GM23338 (cell line): ENCODE results near the gene IZUMO4. TPM values are rescaled to one million over a fixed set of nuclear protein-coding genes. Genes with fewer than 3 reads are reported as not detected.

Experiments
- ATAC-seq: fragments of 200-7000 bp; cut with Tn5 transposase; 3 replicates; pipeline ENCODE4 v1.9.1; 2020
- DNase-seq: peaks from one replicate; pipeline ENCODE4 v3.0.0-alpha.2; 2015; ENCODE audit warnings: low spot score
- H2AFZ ChIP-seq: fragments of 200-600 bp; sonication (generic); 2 replicates; pipeline ENCODE4 v1.8.0; 2016; ENCODE audit warnings: antibody characterized with exemption, mild to moderate bottlenecking, moderate library complexity
- H3F3A ChIP-seq: fragments of 200-600 bp; sonication (generic); replicated peaks from 2 replicates; pipeline ENCODE4 v1.8.0; 2017; ENCODE audit warnings: antibody characterized with exemption, mixed run types, low read depth
- H3K27ac ChIP-seq: fragments of 200-600 bp; sonication (generic); 2 replicates; pipeline ENCODE4 v1.6.1; 2016; ENCODE audit warnings: low read depth
- H3K27me3 ChIP-seq: fragments of 200-600 bp; sonication (generic); 2 replicates; pipeline ENCODE4 v1.8.0; 2016; ENCODE audit warnings: mild to moderate bottlenecking, mixed run types, moderate library complexity; ENCODE audit not compliant: insufficient read depth
- H3K36me3 ChIP-seq: fragments of 200-600 bp; sonication (generic); 2 replicates; pipeline ENCODE4 v1.8.0; 2016; ENCODE audit warnings: mild to moderate bottlenecking; ENCODE audit not compliant: insufficient read depth
- H3K4me1 ChIP-seq: fragments of 200-600 bp; sonication (generic); 2 replicates; pipeline ENCODE4 v1.8.0; 2016; ENCODE audit warnings: mild to moderate bottlenecking, moderate library complexity; ENCODE audit not compliant: insufficient read depth
- H3K4me2 ChIP-seq: fragments of 200-600 bp; sonication (generic); 2 replicates; pipeline ENCODE4 v1.7.1; 2017; ENCODE audit warnings: mixed run types
- H3K4me3 ChIP-seq: fragments of 200-600 bp; sonication (generic); 2 replicates; pipeline ENCODE4 v1.6.1; 2016; ENCODE audit warnings: mixed run types
- H3K79me2 ChIP-seq: fragments of 200-600 bp; sonication (generic); replicated peaks from 2 replicates; pipeline ENCODE4 v1.8.0; 2017; ENCODE audit warnings: mild to moderate bottlenecking; ENCODE audit not compliant: insufficient read depth
- H3K9me2 ChIP-seq: fragments of 200-600 bp; sonication (generic); 2 replicates; pipeline ENCODE4 v1.8.0; 2017; ENCODE audit not compliant: insufficient read depth
- H4K20me1 ChIP-seq: fragments of 200-600 bp; sonication (generic); replicated peaks from 2 replicates; pipeline ENCODE4 v1.8.0; 2017; ENCODE audit warnings: mild to moderate bottlenecking; ENCODE audit not compliant: insufficient read depth
- H3K27ac Mint-ChIP-seq: 2 replicates; pipeline ENCODE4 v1.8.0; 2020; ENCODE audit warnings: inconsistent platforms, mild to moderate bottlenecking, moderate library complexity, mixed read lengths
- H3K27me3 Mint-ChIP-seq: 3 replicates; pipeline ENCODE4 v1.8.0; 2022; ENCODE audit warnings: low read depth, mild to moderate bottlenecking, moderate library complexity, mixed read lengths, inconsistent platforms; ENCODE audit not compliant: insufficient read depth, poor library complexity
- H3K36me3 Mint-ChIP-seq: 3 replicates; pipeline ENCODE4 v1.8.0; 2021; ENCODE audit warnings: low read depth, mild to moderate bottlenecking, inconsistent platforms, moderate library complexity, mixed read lengths
- H3K4me1 Mint-ChIP-seq: 3 replicates; pipeline ENCODE4 v1.8.0; 2020; ENCODE audit warnings: mild to moderate bottlenecking, inconsistent platforms, mixed read lengths
- H3K4me3 Mint-ChIP-seq: 3 replicates; pipeline ENCODE4 v1.8.0; 2021; ENCODE audit warnings: moderate library complexity, mild to moderate bottlenecking, inconsistent platforms, mixed read lengths
- H3K9me3 Mint-ChIP-seq: 3 replicates; pipeline ENCODE4 v1.8.0; 2020; ENCODE audit warnings: moderate library complexity, mild to moderate bottlenecking, inconsistent platforms, mixed read lengths
- CREB1 ChIP-seq: fragments of 250-450 bp; sonication (Bioruptor Pico); IDR thresholded peaks from 2 replicates; pipeline ENCODE4 v1.5.0; 2020; ENCODE audit warnings: low read depth, mild to moderate bottlenecking, moderate library complexity
- EZH2 ChIP-seq: fragments of 200-600 bp; sonication (generic); IDR thresholded peaks from one replicate; pipeline ENCODE4 v1.8.0; 2017; ENCODE audit warnings: antibody characterized with exemption, mild to moderate bottlenecking, low read depth; ENCODE audit not compliant: unreplicated experiment
- EZH2phosphoT487 ChIP-seq: fragments of 200-600 bp; sonication (generic); IDR thresholded peaks from one replicate; pipeline ENCODE4 v1.8.1; 2018; ENCODE audit warnings: antibody characterized with exemption; ENCODE audit not compliant: unreplicated experiment
- JUNB ChIP-seq: IDR thresholded peaks from one replicate; pipeline ENCODE4 v1.6.1; 2016; ENCODE audit warnings: antibody characterized with exemption; ENCODE audit not compliant: unreplicated experiment
- NANOG ChIP-seq: IDR thresholded peaks from 2 replicates; pipeline ENCODE4 v1.6.1; 2016; ENCODE audit warnings: antibody characterized with exemption, borderline replicate concordance
- POLR2AphosphoS5 ChIP-seq: IDR thresholded peaks from 2 replicates; pipeline ENCODE4 v1.6.1; 2016; ENCODE audit warnings: antibody characterized with exemption, low read depth
- STAT1 ChIP-seq: IDR thresholded peaks from one replicate; pipeline ENCODE4 v1.6.1; 2016; ENCODE audit warnings: antibody characterized with exemption; ENCODE audit not compliant: unreplicated experiment
- ZNF114 ChIP-seq: fragments of 250-450 bp; sonication (Bioruptor Pico); IDR thresholded peaks from 2 replicates; pipeline ENCODE4 v1.5.0; 2020; ENCODE audit warnings: mild to moderate bottlenecking, moderate library complexity
- ZNF331 ChIP-seq: fragments of 250-450 bp; sonication (Bioruptor Pico); IDR thresholded peaks from 2 replicates; pipeline ENCODE4 v1.5.0; 2020; ENCODE audit warnings: low read depth, mild to moderate bottlenecking, moderate library complexity
- polyA plus RNA-seq: library from polyadenylated mRNA; unstranded; fragments of >200 nt; fragmentation: Nextera tagmentation; extraction: Ambion mirVana; gene quantifications from 2 replicates; pipeline ENCODE4 v1.2.1, GENCODE V29; 2016
- total RNA-seq: library from RNA; depleted of rRNA; stranded (reverse); fragments of >200 nt; shearing (Covaris generic); gene quantifications from 2 replicates; pipeline ENCODE4 v1.2.3, GENCODE V29; 2014
- TF ChIP-seq, protein P1 (sequence below): fragments of 250-450 bp; sonication (Bioruptor Pico); IDR thresholded peaks from 2 replicates; pipeline ENCODE4 v1.5.0; 2020; ENCODE audit warnings: mild to moderate bottlenecking, moderate library complexity
- TF ChIP-seq, protein P2 (sequence below): IDR thresholded peaks from 2 replicates; pipeline ENCODE4 v1.6.1; 2016; ENCODE audit warnings: antibody characterized with exemption
- TF ChIP-seq, protein P3 (sequence below): IDR thresholded peaks from one replicate; pipeline ENCODE4 v1.6.1; 2018; ENCODE audit warnings: antibody characterized with exemption; ENCODE audit not compliant: unreplicated experiment
- TF ChIP-seq, protein P4 (sequence below), 2 experiments: fragments of 200-600 bp in 1 of 2; sonication (generic) in 1 of 2; conservative IDR thresholded peaks; 2 replicates each; pipeline versions ENCODE4 v1.5.1 to v1.6.1; 2016 to 2017; ENCODE audit warnings: antibody characterized with exemption in 2 of 2, low read depth in 2 of 2, mild to moderate bottlenecking in 2 of 2, moderate library complexity in 1 of 2

Gene IZUMO4
- total and polyA plus RNA-seq, 2 experiments from 2014 or later: 0.57 to 2.2 TPM

DNA sequence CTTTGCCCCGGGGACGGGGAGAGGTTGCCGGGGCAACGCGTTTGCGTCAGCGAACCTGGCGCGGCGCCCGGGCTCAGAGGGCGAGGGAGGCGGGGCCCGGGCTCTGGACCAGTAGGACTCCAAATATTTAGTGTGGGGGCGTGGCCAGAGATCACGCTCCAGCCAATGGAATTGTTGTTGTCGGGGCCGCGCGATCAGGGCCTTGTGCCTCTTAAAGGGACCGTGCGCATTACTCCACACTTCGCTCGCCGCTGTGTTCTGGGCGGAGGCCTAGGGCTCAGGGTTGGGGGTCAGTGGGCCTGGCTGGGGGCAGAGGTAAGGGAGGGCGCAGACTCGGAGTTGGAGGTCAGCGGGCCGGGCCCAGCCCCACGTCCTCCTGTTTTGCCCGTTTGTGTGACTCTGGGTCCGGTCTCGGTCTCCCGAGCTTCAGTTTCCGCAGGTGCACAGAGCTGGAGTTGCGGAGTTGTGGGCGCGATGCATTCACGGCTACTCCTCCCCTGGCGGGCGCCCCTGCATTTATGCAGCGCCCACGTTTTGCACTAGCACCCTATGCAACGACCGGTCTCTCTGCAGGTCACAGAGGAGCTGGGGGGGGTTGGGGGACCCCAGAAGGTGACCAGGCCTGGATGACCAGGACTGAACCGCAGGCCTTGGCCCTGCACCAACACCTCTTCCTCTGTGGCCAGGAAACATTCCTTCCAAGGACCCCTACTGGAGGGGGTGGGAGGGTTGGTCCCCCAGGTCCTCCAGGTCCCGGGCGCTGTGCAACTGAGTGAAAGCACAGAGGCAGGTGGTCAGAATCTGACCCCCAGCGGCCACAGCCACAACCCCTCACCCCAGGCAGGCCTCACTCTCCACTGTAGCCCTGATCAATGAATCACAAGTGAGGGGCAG is 35.0 kb upstream of the IZUMO4 start:
- peak overlapping the region; percentile 84 for H3K27ac ChIP-seq
- H3K27me3 Mint-ChIP-seq: peaks cover 9% of the 10 kb centered on the region
- TF ChIP-seq, protein P1, sequence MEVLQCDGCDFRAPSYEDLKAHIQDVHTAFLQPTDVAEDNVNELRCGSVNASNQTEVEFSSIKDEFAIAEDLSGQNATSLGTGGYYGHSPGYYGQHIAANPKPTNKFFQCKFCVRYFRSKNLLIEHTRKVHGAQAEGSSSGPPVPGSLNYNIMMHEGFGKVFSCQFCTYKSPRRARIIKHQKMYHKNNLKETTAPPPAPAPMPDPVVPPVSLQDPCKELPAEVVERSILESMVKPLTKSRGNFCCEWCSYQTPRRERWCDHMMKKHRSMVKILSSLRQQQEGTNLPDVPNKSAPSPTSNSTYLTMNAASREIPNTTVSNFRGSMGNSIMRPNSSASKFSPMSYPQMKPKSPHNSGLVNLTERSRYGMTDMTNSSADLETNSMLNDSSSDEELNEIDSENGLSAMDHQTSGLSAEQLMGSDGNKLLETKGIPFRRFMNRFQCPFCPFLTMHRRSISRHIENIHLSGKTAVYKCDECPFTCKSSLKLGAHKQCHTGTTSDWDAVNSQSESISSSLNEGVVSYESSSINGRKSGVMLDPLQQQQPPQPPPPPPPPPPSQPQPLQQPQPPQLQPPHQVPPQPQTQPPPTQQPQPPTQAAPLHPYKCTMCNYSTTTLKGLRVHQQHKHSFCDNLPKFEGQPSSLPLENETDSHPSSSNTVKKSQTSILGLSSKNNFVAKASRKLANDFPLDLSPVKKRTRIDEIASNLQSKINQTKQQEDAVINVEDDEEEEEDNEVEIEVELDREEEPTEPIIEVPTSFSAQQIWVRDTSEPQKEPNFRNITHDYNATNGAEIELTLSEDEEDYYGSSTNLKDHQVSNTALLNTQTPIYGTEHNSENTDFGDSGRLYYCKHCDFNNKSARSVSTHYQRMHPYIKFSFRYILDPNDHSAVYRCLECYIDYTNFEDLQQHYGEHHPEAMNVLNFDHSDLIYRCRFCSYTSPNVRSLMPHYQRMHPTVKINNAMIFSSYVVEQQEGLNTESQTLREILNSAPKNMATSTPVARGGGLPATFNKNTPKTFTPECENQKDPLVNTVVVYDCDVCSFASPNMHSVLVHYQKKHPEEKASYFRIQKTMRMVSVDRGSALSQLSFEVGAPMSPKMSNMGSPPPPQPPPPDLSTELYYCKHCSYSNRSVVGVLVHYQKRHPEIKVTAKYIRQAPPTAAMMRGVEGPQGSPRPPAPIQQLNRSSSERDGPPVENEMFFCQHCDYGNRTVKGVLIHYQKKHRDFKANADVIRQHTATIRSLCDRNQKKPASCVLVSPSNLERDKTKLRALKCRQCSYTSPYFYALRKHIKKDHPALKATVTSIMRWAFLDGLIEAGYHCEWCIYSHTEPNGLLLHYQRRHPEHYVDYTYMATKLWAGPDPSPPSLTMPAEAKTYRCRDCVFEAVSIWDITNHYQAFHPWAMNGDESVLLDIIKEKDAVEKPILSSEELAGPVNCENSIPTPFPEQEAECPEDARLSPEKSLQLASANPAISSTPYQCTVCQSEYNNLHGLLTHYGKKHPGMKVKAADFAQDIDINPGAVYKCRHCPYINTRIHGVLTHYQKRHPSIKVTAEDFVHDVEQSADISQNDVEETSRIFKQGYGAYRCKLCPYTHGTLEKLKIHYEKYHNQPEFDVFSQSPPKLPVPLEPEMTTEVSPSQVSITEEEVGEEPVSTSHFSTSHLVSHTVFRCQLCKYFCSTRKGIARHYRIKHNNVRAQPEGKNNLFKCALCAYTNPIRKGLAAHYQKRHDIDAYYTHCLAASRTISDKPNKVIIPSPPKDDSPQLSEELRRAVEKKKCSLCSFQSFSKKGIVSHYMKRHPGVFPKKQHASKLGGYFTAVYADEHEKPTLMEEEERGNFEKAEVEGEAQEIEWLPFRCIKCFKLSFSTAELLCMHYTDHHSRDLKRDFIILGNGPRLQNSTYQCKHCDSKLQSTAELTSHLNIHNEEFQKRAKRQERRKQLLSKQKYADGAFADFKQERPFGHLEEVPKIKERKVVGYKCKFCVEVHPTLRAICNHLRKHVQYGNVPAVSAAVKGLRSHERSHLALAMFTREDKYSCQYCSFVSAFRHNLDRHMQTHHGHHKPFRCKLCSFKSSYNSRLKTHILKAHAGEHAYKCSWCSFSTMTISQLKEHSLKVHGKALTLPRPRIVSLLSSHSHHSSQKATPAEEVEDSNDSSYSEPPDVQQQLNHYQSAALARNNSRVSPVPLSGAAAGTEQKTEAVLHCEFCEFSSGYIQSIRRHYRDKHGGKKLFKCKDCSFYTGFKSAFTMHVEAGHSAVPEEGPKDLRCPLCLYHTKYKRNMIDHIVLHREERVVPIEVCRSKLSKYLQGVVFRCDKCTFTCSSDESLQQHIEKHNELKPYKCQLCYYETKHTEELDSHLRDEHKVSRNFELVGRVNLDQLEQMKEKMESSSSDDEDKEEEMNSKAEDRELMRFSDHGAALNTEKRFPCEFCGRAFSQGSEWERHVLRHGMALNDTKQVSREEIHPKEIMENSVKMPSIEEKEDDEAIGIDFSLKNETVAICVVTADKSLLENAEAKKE (CRISPR knock-in tag): no peak
- TF ChIP-seq ZNF114 (CRISPR knock-in tag) (no peak), JUNB (no peak), NANOG (no peak), EZH2 (no peak), CREB1 (CRISPR knock-in tag) (peak; percentile 74; the same call in 1 of the 2 replicates), EZH2phosphoT487 (no peak), ZNF331 (CRISPR knock-in tag) (no peak), POLR2AphosphoS5 (peak; percentile 71), STAT1 (no peak)
- TF ChIP-seq, protein P2, sequence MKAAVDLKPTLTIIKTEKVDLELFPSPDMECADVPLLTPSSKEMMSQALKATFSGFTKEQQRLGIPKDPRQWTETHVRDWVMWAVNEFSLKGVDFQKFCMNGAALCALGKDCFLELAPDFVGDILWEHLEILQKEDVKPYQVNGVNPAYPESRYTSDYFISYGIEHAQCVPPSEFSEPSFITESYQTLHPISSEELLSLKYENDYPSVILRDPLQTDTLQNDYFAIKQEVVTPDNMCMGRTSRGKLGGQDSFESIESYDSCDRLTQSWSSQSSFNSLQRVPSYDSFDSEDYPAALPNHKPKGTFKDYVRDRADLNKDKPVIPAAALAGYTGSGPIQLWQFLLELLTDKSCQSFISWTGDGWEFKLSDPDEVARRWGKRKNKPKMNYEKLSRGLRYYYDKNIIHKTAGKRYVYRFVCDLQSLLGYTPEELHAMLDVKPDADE: 0 out of 2 replicates have a peak, but pooled peaks have one; percentile 26
- TF ChIP-seq, protein P3, sequence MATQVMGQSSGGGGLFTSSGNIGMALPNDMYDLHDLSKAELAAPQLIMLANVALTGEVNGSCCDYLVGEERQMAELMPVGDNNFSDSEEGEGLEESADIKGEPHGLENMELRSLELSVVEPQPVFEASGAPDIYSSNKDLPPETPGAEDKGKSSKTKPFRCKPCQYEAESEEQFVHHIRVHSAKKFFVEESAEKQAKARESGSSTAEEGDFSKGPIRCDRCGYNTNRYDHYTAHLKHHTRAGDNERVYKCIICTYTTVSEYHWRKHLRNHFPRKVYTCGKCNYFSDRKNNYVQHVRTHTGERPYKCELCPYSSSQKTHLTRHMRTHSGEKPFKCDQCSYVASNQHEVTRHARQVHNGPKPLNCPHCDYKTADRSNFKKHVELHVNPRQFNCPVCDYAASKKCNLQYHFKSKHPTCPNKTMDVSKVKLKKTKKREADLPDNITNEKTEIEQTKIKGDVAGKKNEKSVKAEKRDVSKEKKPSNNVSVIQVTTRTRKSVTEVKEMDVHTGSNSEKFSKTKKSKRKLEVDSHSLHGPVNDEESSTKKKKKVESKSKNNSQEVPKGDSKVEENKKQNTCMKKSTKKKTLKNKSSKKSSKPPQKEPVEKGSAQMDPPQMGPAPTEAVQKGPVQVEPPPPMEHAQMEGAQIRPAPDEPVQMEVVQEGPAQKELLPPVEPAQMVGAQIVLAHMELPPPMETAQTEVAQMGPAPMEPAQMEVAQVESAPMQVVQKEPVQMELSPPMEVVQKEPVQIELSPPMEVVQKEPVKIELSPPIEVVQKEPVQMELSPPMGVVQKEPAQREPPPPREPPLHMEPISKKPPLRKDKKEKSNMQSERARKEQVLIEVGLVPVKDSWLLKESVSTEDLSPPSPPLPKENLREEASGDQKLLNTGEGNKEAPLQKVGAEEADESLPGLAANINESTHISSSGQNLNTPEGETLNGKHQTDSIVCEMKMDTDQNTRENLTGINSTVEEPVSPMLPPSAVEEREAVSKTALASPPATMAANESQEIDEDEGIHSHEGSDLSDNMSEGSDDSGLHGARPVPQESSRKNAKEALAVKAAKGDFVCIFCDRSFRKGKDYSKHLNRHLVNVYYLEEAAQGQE: no peak
- TF ChIP-seq, protein P4, sequence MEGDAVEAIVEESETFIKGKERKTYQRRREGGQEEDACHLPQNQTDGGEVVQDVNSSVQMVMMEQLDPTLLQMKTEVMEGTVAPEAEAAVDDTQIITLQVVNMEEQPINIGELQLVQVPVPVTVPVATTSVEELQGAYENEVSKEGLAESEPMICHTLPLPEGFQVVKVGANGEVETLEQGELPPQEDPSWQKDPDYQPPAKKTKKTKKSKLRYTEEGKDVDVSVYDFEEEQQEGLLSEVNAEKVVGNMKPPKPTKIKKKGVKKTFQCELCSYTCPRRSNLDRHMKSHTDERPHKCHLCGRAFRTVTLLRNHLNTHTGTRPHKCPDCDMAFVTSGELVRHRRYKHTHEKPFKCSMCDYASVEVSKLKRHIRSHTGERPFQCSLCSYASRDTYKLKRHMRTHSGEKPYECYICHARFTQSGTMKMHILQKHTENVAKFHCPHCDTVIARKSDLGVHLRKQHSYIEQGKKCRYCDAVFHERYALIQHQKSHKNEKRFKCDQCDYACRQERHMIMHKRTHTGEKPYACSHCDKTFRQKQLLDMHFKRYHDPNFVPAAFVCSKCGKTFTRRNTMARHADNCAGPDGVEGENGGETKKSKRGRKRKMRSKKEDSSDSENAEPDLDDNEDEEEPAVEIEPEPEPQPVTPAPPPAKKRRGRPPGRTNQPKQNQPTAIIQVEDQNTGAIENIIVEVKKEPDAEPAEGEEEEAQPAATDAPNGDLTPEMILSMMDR (conservative IDR thresholded peaks at IDR 0.05; ENCODE audit: low read depth in 2 of 2): peak; percentile 17 to 25; a peak in 2 of 4 replicates
- DNase-seq (peak; percentile 100), ATAC-seq (peak; percentile 80)
- peaks cover 21% of the 10 kb centered on the region for H3K4me1 ChIP-seq
- peak overlapping the region; percentile 83 for H3K4me3 ChIP-seq
- no peaks in the 10 kb centered on the region for H4K20me1 ChIP-seq
- H3K27me3 ChIP-seq: no peaks in the 10 kb centered on the region
- H3K27ac Mint-ChIP-seq: peak overlapping the region; percentile 97
- no peaks in the 10 kb centered on the region for H3K36me3 ChIP-seq
- H2AFZ ChIP-seq: peak overlapping the region; percentile 83
- no peaks in the 10 kb centered on the region for H3K79me2 ChIP-seq
- no peaks in the 10 kb centered on the region for H3K9me2 ChIP-seq
- no peaks in the 10 kb centered on the region; the same call in 2 of the 3 replicates for H3K36me3 Mint-ChIP-seq
- peak overlapping the region; percentile 87 for H3K4me3 Mint-ChIP-seq
- peak overlapping the region; percentile 98 for H3K4me2 ChIP-seq
- H3K9me3 Mint-ChIP-seq: no peaks in the 10 kb centered on the region
- peaks cover 13% of the 10 kb centered on the region; the same call in 1 of the 2 replicates for H3F3A ChIP-seq
- peaks cover 24% of the 10 kb centered on the region for H3K4me1 Mint-ChIP-seq
